GM10248 (cell line): ENCODE results near the gene NTM.

ENCODE experiments used
- CTCF ChIA-PET: fragments of 300-600 bp; sonication (Branson Sonifier 250); formaldehyde crosslinking; extraction: SDS; loops from one replicate; lab custom pipeline; 2021; ENCODE audit warnings: antibody characterized with exemption; lab: Yijun Ruan, JAX
- POLR2A ChIA-PET: fragments of 350-650 bp; sonication (Branson Sonifier 250); formaldehyde crosslinking; extraction: SDS; loops from one replicate; lab custom pipeline; 2020; ENCODE audit warnings: antibody characterized with exemption; lab: Yijun Ruan, JAX
- DNase-seq: peaks from one replicate; pipeline ENCODE4 v3.0.0; 2012; ENCODE audit errors: extremely low spot score
- TF ChIP-seq, protein P1 (sequence below): IDR thresholded peaks from 2 replicates; pipeline ENCODE4 v1.5.1; 2012; ENCODE audit warnings: mild to moderate bottlenecking, low read depth; ENCODE audit errors: extremely low read depth, missing control alignments, control extremely low read depth

The NTM gene

DNA sequence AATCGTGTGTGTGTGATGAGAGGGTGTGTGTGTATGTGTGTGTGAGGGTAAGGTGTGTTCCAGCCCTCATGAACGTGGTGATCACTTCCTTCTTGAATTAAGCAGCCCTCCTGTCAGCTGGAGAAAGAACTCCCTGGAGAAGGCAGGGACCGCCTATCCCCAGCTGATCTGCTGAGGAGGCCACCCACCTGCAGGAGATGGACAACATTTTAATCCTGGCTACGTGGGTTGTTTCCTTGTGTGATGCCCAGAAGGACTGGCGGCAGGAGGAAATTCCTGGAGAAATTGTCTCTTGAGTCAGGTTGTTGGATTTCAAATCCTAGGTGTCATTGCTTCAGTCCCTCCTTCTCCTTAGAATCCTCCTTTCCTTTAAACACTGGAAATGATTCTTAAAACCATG, 878.8 kb downstream of the NTM start:
- ChIA-PET POLR2A (no interaction called here), CTCF (no interaction called here)
- TF ChIP-seq, protein P1, sequence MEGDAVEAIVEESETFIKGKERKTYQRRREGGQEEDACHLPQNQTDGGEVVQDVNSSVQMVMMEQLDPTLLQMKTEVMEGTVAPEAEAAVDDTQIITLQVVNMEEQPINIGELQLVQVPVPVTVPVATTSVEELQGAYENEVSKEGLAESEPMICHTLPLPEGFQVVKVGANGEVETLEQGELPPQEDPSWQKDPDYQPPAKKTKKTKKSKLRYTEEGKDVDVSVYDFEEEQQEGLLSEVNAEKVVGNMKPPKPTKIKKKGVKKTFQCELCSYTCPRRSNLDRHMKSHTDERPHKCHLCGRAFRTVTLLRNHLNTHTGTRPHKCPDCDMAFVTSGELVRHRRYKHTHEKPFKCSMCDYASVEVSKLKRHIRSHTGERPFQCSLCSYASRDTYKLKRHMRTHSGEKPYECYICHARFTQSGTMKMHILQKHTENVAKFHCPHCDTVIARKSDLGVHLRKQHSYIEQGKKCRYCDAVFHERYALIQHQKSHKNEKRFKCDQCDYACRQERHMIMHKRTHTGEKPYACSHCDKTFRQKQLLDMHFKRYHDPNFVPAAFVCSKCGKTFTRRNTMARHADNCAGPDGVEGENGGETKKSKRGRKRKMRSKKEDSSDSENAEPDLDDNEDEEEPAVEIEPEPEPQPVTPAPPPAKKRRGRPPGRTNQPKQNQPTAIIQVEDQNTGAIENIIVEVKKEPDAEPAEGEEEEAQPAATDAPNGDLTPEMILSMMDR, result no peak
- DNase-seq, result no peak

DNA sequence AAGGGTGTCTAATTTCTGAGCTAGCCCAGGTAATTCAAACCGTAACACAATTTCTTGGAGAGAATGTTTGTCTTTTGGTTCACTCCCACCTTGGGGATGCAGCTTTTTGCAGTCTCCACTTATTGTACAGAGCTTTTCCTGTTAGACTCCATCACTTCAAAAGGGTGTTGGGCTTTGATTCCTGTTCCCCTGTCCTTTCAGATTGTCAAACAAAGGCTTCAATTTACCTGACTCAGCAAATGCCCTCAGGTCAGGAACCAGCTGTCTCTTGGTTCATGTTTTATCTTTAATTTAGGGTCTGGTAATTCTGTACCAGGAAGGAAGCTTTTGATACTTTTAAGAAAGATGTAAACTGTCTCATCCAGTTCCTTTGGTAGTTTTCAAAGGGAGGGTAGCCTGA, 880.6 kb downstream of the NTM start:
- TF ChIP-seq, protein P1, result no peak
- no peak for DNase-seq
- ChIA-PET CTCF (interaction anchor here (1.3 to 1.8 kb wide), 2 partner anchors 8 to 27 kb away, joined by 4 to 6 read pairs; no protein-coding TSS in a partner anchor), POLR2A (no interaction called here)

DNA sequence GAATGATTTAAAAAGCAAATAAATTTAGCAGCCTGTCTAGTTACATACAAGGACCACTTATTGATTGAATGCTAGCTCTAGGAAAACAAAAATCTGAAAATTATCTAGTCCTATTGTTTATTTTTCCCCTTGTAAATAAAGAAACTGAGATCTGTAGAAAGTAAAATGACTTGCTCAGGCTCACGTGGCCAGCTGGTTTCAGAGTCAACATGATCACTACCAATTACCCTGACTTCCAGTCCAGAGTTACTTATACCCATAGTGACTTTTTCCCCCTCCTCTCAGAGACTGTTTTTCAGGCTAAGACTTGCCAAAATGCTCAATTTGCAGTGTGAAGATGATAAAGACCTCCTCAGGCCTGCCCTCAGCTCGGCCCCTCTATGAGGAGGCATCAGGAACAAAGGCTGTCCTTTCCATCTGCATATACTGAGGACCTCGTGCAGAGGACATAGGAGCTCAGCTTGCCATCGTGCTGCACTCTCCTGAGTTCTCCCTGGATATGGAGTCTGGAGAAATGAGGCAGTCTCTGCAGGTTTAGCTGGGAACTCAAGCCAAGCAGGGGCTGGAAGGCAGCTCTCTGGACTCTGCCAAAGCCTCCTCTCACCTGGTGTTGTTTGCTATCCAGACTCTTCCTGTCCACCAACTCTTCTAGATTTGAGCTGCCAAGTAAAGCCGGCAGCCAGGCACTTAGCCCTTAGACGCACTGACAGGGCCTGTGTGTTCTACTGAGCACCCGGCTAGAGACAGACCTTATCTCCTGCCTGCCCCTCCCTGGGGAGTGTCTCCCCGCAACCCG, 883.3 kb downstream of the NTM start:
- TF ChIP-seq, protein P1, result no peak
- ChIA-PET POLR2A (no interaction called here), CTCF (no interaction called here)
- DNase-seq, result no peak

DNA sequence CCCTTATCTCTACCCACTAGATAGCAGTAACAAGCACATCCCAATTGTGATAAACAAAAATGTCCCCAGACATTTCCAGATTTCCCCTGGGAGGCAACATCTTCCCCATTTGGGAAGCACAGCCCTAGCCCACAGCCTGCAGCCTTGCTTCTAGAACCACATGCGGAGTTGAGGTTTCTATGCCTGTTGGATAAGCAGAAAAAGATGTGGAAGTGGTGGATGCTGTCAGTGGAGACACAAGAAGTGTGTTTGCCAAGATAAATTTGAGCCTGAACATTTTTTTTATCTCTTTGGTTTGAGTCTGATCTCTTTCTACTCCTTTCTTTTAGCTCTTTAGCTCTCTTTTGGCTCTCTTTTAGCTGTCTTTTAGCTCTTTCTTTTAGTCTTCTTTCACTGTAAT, 884.5 kb downstream of the NTM start:
- ChIA-PET POLR2A (no interaction called here), CTCF (interaction anchor here (1.0 kb wide), 1 partner anchor 8 kb away, joined by 3 read pairs; no protein-coding TSS in a partner anchor)
- DNase-seq, result no peak
- TF ChIP-seq, protein P1, result no peak

DNA sequence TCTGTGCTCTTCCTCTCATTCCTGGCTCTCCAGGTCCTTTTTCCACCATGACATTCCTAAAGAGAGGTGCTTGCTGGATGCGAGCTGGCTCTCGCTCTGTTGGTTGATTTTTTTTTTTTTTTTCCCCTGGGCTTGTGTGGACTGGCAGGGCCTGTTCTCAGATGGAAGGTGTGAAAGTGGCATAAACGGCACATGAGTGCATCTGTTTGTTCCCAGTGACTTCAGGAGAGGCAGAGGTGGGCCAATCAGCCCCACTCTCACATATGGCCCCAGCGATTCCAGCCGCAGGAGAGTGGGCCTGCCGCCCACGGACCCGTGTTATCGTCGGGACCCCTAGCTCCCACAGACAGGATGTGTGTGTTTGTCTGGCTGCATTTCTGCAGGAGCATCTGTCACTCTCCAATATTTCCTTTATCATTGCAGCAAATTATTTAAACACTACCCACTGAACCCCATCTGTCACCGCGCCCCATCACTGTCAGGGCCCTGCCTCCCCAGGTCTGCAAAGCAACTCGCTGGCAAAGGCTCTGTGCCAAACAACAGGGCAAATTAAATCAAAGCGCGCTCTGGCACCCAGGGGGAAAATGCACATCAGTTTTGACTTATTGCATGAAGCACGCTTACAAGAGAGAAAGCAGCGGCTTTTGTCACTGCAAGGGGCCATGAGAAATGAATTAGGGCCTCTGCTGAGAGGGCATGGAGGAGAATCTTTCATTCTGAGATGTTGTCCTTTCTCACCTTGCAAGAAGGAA, 886.3 kb downstream of the NTM start:
- ChIA-PET CTCF (no interaction called here), POLR2A (no interaction called here)
- TF ChIP-seq, protein P1, result no peak
- DNase-seq, result no peak

DNA sequence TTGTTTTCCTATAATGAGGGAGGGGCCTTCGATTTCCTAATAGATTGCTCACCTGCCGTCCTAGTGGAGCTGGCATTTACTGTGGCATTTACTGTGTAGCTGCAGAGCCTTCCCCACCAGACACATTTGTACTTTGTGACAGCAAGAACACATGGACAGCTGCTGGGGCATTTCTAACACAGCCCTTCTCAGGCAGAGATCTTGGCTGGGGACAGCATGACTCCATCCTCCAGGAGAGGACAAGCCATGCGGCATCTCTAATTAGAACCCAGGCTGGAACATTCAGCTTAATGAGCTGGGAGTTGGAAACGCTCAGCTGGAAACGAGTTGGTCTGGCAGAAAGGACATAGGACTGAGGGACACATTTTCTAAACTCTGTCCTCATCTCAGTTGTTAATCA, 887.5 kb downstream of the NTM start:
- CTCF ChIA-PET, result no interaction called here
- TF ChIP-seq, protein P1, result no peak
- POLR2A ChIA-PET, result no interaction called here

More for the DNA sequence above, 887.5 kb downstream of the NTM start:
- DNase-seq, result no peak
